ENCODE data around the gene OR14A2.
"Not testable (repeated sequence)": the region's sequence is repeated elsewhere in the genome, so short reads cannot be mapped to it uniquely, and the experiment has no call there.

Gene OR14A2

DNA sequence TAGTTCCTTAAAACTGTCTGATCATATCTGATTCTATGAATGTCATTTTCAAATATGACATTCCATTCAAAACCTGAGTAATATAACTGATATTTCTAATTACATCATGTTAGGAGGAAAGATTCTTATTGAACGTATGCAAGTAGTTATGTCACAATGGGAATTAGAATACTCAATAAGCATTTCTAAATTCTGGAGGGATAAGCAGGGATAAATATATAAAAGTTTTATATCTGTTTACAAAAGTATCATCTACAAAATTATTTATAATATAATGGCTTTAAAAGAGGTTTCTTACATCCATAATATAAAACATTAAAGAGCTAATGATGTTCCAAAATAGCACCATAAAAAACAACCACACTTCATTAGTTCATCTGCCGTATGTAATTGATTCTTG is at the start of gene OR14A2:
TSS of gene OR14A2 (minus strand) at position 101 of the 400 bp plus-strand sequence.
- DNase-seq (ENCODE audit: low read depth), result no peak

DNA sequence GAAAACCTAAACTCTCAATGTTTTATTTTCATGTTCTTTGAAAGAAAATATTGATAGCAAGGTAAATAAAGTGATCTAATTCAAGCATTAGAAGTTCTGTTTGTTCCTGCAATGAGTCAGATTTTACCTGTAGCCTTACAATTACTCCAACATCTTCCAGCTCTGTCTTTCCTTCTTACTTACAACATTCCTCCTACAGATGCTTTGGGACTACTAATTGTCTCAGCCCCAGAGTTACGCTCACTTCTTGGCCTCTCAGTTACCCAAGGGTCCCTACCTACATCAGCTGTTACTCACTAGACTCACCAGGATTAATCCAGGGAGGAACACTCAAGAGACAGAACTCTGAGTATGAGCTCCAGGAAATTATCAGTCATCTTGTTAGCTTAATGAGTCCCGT is 49.6 kb upstream of the OR14A2 start:
- no peak for DNase-seq (ENCODE audit: low read depth)

DNA sequence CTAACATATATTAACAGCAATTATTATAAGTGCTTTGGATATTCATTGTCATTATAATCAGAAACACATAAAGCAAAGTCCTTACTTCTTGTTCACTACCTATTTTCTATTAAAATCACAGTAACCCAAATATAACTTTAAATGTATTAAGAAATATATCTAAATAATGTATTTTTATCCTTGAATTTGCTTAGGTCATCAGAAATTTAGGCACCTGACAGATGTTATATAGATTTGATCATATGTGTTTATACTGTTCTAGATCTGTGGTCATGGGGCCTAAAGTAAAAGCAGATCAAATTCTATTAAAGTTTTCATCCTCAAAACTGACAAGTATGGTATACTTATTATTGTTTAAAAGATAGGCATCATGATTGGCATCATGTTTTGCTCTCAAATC is 21.7 kb upstream of the OR14A2 start:
- no peak for DNase-seq (ENCODE audit: low read depth)

DNA sequence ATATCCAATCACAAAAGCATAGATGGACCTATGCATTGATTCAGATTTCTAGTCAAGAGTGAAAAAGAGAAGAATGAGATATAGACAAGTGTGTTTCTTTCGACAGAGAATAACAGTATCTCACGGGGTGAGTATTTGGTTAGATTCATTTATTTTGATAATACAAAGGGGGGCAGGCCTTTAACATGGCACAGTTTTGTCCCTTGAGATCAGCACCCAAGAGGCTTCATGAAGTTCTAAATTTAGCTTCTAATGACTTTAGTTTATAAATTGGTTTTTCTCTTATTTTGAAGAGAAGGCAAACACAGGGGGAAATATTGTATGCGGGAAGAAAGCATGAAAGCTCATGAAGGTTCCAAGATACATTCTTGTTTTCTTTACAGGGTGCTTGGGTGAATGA is 12.5 kb upstream of the OR14A2 start, which contains the start of gene OR1C1:
TSS of gene OR1C1 (minus strand) at position 101 of the 400 bp plus-strand sequence. CDS start 2,150 bp downstream, outside the sequence.
- DNase-seq (ENCODE audit: low read depth), result no peak

DNA sequence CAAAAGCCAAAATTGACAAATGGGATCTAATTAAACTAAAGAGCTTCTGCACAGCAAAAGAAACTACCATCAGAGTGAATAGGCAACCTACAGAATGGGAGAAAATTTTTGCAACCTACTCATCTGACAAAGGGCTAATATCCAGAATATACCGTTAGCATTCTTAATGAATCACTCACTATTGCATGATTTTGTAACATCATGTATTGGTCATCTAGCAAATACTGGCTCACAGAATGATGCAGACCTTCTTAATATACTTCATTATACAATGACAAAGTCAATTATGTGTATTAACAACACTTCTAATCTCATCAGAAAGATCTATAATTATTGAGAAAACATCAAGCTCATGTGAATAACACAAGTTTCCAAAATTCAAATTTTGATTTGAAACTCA is 6.4 kb upstream of the OR14A2 start:
- DNase-seq (ENCODE audit: low read depth), result not testable (repeated sequence)

DNA sequence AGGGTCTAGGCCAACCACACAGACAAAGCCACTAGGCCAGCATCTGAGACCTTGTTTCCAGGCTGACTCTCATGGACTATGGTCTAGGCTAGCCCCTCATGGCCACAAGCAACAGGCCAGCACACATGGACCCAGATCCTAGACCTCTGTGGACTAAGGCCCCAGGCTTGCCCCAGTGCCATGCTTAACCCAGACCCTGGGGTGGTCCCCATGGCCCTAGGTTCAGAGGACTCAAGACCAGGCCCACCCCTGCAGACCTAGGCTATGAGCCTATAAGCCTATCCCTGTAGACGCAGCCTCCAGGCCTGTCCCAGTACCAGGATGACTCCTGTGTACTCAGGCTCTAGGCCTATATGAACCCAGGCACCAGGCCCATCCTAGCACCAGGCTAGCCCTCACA is 1.9 kb upstream of the OR14A2 start:
- DNase-seq (ENCODE audit: low read depth), result no peak

DNA sequence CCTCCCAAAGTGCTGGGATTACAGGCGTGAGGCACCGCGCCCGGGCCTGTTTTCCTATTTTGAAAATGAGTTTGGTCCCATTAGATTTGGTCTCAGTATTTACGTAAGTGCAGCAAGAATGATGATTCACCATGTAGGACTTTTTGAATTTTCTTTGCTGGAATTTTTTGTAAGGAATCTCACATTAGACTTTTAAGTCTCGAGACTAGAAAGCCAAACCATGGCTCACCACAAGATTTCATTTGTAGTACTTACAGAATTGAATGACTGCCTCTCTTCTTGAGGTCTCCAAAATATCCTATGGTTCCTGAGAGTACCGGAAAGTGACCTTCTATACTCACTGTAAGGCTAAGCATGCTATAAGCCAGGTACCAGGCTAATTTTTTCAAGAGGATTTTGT is 325 bp downstream of the OR14A2 start:
- no peak for DNase-seq (ENCODE audit: low read depth)

DNA sequence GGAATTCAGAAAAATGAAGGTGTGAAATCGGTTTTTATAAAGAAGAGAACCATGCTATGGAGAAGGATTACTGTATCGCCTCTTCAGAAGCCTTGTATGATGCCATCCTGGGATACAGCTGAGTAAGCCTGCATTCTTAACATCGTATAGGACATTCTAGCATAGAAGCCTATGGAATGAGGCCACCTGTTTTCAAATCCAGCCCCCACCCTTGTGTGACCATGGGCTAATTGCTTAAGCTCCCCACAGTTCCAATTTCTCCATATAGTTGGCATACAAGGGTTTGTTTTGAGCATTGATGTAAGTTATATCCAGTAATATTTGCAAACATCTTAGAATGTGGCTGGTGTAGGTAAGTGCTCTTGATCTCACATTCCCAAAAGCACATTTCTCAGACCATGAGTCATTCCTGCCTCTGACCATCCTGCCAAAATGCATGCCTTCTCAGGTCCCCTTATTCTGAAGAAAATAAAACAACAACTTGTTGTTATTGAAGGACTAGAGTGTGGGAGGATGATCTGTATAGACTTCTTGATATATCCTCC is 1.5 kb downstream of the OR14A2 start:
- no peak for DNase-seq (ENCODE audit: low read depth)

DNA sequence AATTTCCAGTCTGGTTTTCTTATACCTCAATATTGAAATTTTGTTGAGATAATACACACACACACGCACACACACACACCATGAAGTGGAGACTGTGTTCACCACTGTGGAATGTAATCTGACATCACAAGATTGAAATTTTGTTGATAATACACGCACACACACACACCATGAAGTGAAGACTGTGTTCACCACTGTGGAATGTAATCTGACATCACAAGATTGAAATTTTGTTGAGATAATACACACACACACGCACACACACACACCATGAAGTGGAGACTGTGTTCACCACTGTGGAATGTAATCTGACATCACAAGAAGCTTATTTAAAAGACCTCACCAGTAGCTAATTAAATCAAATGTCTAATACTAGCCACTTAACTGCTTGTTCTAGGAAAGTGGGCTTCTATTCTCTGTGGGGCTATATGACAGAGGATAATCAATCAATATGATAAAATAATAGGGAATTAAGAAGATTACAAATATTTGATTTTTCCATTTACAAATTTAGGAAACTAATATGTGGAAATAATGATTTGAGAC is 5.7 kb downstream of the OR14A2 start:
- DNase-seq (ENCODE audit: low read depth), result not testable (repeated sequence)

DNA sequence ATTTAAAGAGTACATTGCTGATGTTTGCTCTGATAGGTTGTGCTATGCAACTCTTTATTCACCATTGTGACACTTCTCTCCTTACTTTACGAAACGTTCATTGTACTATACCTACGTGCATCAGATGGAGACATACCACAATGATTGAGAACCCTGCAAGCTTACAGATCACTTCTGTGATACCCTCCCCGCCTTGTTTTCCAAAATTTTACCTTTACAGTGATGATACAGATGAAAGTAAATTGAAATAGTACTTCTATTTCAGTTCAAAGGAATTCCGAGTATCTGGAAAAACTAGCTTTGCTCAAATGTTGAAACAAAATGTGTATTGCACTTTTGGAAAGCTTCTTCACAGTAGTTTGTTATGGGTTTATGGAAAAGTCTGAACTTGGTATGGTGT is 6.2 kb downstream of the OR14A2 start:
- no peak for DNase-seq (ENCODE audit: low read depth)

DNA sequence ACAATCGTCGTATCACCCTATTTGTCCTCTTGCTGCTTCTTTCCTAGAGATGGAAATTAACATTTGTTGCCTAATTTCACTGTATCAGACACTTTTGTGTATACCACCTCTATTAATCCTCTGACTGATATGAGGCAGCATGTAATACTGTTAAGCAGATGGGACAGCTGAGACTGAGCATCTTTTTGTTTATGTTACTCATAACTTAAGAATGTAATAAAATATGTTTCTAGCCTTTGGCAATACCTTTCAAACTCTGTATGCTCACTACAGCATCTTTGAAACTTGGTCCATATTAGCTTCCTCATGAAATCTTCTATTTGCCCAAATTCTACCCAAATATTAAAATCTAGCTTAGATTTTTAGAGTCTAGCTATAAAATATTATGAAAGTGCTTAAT is 7.2 kb downstream of the OR14A2 start:
- no peak for DNase-seq (ENCODE audit: low read depth)

DNA sequence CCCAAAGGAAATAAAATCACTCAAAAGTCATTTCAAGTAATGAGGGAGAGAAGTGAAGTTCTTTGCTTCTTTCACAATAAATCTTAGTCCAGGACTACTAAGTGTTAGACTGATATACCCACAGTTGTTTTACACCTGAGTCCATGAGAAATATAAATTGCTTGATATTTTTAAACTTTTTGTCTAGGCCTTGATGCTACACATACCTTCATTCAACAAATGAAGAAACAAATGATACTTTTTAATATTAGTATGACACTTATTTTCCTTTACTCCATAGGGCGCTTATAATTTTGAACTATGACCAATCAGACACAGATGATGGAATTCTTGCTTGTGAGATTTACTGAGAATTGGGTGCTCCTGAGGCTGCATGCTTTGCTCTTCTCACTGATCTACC is 9.6 kb downstream of the OR14A2 start, which contains the start of gene OR14K1:
TSS of gene OR14K1 (plus strand) at position 301 of the 400 bp plus-strand sequence. CDS start at position 301, 0 bp downstream.
- DNase-seq (ENCODE audit: low read depth), result no peak

DNA sequence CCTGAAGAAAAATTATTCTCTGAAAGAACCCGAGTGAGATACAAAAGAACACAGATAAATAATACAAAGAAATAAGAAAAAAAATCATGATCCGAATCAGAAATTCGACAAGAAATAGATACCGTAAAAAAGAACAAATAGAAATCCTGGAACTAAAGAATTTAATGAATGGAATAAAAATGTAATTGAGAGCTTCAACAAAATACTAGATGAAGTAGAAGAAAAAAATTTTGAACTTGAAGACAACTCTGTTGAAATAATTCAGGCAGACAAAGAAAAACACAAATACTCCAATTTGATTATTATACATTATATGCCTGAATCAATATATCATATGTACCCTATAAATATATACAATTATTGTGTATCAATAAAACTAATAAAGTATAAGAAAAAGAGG is 26.7 kb downstream of the OR14A2 start:
- DNase-seq (ENCODE audit: low read depth), result no peak

DNA sequence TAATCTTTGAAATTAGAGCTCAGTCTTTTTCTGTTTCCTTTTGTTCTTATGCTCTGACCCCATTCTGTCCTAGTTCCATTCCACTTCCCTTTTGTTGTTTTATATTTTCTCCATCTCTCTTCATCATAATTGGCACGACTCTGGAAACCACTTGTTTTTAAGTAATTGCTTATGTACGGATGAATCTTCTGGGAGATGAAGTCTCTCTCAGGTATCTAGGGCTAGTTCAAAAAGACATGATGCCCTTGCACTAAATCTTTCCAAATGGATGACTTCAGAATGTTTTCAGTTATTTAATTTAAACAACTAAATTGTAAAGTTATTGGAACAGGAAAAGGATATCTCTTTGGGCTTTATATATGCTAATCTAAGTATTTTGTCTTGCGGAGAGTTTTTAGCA is 31.4 kb downstream of the OR14A2 start, which contains the start of gene OR6F1:
TSS of gene OR6F1 (minus strand) at position 101 of the 400 bp plus-strand sequence. CDS start 3,891 bp downstream, outside the sequence.
- DNase-seq (ENCODE audit: low read depth), result no peak

DNA sequence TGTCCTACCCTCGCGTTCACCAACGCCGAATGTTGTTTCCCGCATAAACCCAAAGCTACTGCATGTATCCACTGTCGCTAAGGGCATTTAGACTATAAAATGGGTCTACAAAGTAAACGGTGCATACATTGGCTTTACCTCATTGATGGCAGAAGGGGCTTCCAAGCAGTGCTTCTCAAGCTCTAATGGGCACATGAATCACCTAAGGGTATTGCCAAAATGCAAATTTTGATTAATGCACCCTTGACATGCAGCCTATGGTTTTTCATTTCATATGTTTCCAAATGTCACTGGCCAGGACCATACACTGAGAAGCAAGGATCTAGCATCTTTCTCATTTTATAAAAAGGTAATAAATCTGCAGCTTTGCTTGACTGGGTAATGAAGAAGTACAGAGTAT is 34.2 kb downstream of the OR14A2 start:
- DNase-seq (ENCODE audit: low read depth), result no peak

DNA sequence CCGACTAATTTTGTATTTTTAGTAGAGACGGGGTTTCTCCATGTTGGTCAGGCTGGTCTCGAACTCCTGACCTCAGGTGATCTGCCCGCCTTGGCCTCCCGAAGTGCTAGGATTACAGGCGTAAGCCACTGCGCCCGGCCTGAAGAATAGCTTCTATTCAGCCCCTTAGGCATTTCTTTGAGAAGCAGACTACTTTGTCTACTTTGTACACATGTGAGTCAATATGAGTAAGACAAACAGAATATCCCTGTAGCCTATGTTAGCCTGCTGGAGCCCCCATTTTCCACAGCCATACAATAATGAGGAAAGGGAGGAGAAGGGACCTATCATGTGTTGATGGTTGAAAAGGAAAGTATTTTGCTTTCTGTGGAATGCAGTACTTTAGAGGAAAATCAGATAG is 37.3 kb downstream of the OR14A2 start:
- not testable (repeated sequence) for DNase-seq (ENCODE audit: low read depth)

DNA sequence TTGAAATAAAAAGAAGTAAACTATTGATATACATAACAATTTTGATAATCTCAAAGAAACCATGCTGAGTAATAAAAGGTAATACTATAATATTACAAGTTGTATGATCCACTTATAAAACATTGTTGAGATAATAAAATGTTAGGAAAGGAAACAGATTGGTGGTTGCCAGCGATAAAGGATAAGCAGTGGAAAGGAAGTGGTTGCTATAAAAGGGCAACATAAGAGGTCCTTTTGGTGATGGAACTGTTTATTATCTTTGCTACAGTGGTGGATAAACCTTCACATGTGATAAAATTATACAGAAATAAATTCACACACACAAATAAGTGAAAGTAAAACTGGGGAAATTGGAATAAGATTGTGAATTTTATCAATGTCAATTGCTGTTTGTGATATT is 46.6 kb downstream of the OR14A2 start:
- no peak for DNase-seq (ENCODE audit: low read depth)

DNA sequence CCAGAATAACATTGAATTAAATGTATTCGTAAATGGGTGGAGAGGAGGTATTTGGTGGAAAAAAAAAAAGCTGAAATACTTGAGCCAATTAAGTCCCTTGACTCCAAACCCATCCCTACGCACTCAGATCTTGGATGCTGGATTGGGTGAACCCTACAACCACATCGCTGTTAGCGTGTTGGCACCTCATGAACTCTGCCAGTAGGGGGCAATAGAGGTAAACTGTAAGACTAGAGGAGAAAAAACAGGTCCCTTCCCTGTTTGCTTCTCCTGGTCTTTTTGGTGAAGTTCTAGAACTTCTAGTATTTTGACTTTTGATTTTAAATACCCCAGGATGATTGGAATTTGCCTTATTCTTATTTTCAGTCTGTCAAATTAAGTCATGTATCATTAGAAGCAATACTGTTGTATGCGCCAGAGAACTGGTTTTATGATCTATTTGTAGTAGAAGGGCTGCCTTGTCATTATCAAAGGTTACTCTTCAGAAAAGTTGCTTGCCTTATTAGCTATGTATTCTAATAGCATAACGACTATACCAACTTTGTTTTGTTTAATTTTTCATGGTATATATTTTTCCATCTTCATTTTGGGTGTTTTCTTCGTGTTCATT is 66.5 kb downstream of the OR14A2 start:
- DNase-seq (ENCODE audit: low read depth), result no peak

DNA sequence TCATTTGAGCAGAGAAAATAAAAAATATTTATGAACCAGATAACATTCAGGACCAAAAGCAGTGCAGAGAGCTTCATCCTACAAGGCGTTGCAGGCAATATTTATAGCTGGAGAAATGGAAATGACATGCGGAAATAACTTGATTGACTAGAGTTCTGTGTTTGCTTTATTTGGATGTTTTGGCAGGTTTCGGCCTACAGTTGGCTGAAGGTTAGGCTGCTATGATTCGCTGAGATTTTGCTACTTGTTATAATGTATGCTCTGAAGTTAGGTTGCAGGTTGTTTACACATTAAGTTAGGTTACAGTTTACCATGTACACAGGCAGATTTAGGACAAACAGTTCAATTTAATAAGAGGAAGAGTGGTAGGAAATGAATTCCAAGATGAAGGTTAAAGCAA is 67.8 kb downstream of the OR14A2 start:
- no peak for DNase-seq (ENCODE audit: low read depth)

DNA sequence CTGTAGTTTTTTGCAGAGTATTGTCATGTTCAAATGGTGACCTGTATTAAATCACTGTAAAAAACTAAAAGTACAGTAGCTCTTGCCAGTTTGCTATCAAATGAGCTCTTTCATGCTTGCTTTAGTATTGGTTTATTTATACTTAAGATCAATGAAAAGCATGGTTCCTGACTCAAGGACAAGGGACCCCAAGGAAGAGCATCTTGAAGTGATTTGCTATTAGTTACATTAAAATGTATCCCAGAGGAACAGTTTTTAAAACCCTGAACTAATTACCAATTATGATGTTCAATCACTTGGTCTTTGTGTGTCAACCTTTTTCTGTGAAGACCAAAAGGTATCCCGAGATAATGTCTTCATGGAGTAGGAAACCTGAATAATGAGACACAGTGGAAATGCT is 68.3 kb downstream of the OR14A2 start, which contains the start of gene OR13G1:
TSS of gene OR13G1 (minus strand) at position 101 of the 400 bp plus-strand sequence. CDS start 6,698 bp downstream, outside the sequence.
- no peak for DNase-seq (ENCODE audit: low read depth)
